ENCODE results near the gene NCOA7. TPM values are rescaled to one million over a fixed set of nuclear protein-coding genes. Genes with fewer than 3 reads are reported as not detected.

Gene NCOA7
- total and polyA plus RNA-seq, 12 donors = 24.5 to 180 (median 70.8) TPM

DNA sequence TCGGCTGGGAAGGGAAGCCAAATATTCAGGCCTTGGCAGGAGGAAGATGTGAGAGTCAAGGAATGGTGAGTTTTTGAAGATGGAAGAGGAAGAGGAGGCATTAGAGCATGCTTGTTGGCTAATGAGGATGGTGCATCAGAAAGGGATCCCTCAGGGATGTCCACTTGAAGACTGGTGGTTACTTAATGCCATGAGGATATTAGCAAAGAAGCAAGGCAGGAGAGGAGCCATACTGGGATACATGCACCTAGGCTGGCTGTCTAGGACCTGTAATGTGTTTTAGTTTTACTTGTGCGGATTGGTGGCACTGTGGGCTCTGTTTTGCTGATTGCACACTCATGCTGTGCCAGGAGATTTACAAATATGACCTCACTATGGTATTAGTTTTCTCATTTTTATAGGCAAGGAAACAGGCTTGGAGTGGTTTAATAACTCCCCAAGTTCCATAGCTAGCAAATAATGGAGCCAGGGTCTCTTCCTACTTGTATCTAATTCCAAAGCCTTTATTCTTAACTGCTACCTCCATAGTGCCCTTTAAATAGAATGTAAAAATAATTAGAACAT is 37.8 kb downstream of the NCOA7 start:
- TF ChIP-seq POLR2A (IDR thresholded peaks at IDR 0.05) = no peak
- TF ChIP-seq, protein P1, sequence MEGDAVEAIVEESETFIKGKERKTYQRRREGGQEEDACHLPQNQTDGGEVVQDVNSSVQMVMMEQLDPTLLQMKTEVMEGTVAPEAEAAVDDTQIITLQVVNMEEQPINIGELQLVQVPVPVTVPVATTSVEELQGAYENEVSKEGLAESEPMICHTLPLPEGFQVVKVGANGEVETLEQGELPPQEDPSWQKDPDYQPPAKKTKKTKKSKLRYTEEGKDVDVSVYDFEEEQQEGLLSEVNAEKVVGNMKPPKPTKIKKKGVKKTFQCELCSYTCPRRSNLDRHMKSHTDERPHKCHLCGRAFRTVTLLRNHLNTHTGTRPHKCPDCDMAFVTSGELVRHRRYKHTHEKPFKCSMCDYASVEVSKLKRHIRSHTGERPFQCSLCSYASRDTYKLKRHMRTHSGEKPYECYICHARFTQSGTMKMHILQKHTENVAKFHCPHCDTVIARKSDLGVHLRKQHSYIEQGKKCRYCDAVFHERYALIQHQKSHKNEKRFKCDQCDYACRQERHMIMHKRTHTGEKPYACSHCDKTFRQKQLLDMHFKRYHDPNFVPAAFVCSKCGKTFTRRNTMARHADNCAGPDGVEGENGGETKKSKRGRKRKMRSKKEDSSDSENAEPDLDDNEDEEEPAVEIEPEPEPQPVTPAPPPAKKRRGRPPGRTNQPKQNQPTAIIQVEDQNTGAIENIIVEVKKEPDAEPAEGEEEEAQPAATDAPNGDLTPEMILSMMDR (IDR thresholded peaks at IDR 0.05) = no peak
- Histone ChIP-seq H3K9me3 (replicated peaks in 1 of 3) (no peaks in the 10 kb centered on the region), H3K27ac (no peak overlapping the region), H3K4me3 (no peak overlapping the region), H3K27me3 (no peaks in the 10 kb centered on the region), H3K4me1 (replicated peaks in 1 of 2) (peaks cover 28 to 51% of the 10 kb centered on the region in 2 donors), H3K36me3 (replicated peaks in 1 of 2) (no peaks in the 10 kb centered on the region)
- 85 to 96% (median 93%) methylated on average over 2 of the region's 2 CpGs for WGBS, 4 donors
- no peak for DNase-seq
- intact Hi-C loops (cut with DNase I) = no loop called here

DNA sequence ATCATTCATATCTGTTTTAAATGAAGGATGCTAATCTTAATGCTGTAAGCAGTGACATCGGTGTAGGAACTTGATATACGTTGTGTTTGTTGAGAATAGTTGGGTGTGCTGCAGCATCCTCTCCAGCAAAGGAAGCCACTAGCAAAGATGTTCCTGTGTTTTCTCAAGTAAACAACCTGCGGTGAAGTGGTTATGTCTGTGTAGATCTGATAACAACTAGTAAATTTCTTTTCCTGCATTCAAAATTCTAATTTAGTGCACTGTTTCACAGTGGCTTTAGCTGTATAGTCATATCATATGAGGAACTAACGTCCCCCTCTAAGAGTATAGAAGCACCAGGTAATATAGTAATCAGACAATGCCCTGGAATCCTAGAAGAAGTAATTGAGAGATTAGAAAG is 38.7 kb downstream of the NCOA7 start:
- no peaks in the 10 kb centered on the region for H3K36me3 ChIP-seq (replicated peaks in 1 of 2)
- peaks cover 37 to 53% of the 10 kb centered on the region in 2 donors for H3K4me1 ChIP-seq (replicated peaks in 1 of 2)
- H3K27ac ChIP-seq = no peak overlapping the region
- TF ChIP-seq, protein P1 (IDR thresholded peaks at IDR 0.05) = no peak
- TF ChIP-seq POLR2A (IDR thresholded peaks at IDR 0.05) = no peak
- 69 to 80% (median 72%) methylated on average over 4 of the region's 4 CpGs for WGBS, 4 donors
- no peaks in the 10 kb centered on the region for H3K9me3 ChIP-seq (replicated peaks in 1 of 3)
- H3K4me3 ChIP-seq = no peak overlapping the region
- intact Hi-C loops (cut with DNase I) = no loop called here
- no peaks in the 10 kb centered on the region for H3K27me3 ChIP-seq
- no peak for DNase-seq

DNA sequence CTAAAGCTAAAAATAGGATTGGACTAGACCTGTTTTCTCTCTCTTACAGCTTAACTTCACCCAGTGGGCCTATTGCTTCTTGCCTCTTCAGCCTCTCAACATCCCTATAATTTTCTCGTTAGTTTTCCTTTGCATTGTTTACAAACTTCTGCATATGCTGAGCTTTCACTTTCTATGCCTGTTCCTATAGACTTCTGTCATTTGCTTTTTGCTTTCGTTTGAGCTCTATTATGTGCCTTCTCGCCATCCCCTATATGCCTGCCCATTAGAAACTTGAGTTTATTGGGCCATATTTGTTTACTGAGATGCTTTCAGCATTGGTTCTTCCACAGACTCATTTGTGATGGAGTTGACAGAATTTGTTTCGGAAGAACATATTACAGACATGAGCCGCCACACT is 40.9 kb downstream of the NCOA7 start:
- 87 to 93% (median 90%) methylated on average over 5 of the region's 5 CpGs for WGBS, 4 donors
- DNase-seq = no peak
- no peaks in the 10 kb centered on the region for H3K27me3 ChIP-seq
- peak overlapping the region in 1 of 5 donors; percentile 90 for H3K27ac ChIP-seq
- H3K36me3 ChIP-seq (replicated peaks in 1 of 2) = no peaks in the 10 kb centered on the region
- TF ChIP-seq, protein P1 (IDR thresholded peaks at IDR 0.05) = no peak
- TF ChIP-seq POLR2A (IDR thresholded peaks at IDR 0.05) = no peak
- peaks cover 48 to 68% of the 10 kb centered on the region in 2 donors for H3K4me1 ChIP-seq (replicated peaks in 1 of 2)
- H3K9me3 ChIP-seq (replicated peaks in 1 of 3) = no peaks in the 10 kb centered on the region
- H3K4me3 ChIP-seq = no peak overlapping the region
- intact Hi-C loops (cut with DNase I) = no loop called here

DNA sequence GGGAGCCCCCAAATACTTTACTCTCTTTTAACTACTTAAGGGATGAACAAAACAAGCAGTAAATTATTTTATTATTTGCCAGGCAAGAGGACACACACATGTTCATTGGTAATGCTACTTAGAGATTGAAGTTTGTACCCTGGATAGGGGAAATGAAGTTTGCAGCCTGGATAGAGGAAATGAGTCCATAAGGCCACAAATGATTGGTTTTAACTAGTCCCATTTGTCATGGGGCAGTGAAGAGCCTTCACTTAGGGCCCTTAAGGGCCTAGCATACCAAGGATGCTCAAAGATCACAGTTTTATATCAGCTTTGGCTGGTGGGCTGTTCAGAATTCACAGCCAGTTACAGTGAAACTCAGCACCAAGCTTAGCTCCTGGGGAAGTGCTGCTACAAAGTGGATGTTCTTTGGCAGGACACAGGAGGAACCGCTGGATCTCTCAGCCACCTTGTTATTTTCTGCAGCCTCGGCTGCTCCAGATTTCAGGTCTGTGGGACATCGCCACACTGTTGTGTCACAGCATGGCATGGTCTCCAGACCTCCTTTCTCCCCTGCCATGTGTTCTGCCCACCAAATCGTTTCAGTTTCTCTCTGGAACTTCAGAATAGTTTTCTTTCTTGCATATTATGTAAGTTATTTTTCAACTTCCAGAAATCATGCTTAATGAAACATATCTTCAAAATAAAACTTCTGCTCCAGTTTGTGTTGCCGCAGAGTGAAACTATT is 41.8 kb downstream of the NCOA7 start:
- Histone ChIP-seq H3K27me3 (no peaks in the 10 kb centered on the region), H3K36me3 (replicated peaks in 1 of 2) (no peaks in the 10 kb centered on the region), H3K4me1 (replicated peaks in 1 of 2) (peaks cover 48 to 75% of the 10 kb centered on the region in 2 donors), H3K27ac (peak overlapping the region in 3 of 5 donors; percentile 59 to 90 (median 59)), H3K9me3 (replicated peaks in 1 of 3) (no peaks in the 10 kb centered on the region), H3K4me3 (no peak overlapping the region)
- 65 to 77% (median 68%) methylated on average over 5 of the region's 5 CpGs for WGBS, 4 donors
- TF ChIP-seq POLR2A (IDR thresholded peaks at IDR 0.05) = no peak
- TF ChIP-seq, protein P1 (IDR thresholded peaks at IDR 0.05) = no peak
- intact Hi-C loops (cut with DNase I) = no loop called here
- no peak for DNase-seq

All from adrenal gland (tissue), 12 donors.